GM21381 (cell line): ENCODE data around the gene ING3.

ENCODE experiments used
- ATAC-seq: cut with Tn5 transposase; IDR thresholded peaks from one replicate; pipeline ENCODE4 v1.9.1; 2021; ENCODE audit warnings: mild to moderate bottlenecking, moderate library complexity; ENCODE audit not compliant: unreplicated experiment

Gene ING3

DNA sequence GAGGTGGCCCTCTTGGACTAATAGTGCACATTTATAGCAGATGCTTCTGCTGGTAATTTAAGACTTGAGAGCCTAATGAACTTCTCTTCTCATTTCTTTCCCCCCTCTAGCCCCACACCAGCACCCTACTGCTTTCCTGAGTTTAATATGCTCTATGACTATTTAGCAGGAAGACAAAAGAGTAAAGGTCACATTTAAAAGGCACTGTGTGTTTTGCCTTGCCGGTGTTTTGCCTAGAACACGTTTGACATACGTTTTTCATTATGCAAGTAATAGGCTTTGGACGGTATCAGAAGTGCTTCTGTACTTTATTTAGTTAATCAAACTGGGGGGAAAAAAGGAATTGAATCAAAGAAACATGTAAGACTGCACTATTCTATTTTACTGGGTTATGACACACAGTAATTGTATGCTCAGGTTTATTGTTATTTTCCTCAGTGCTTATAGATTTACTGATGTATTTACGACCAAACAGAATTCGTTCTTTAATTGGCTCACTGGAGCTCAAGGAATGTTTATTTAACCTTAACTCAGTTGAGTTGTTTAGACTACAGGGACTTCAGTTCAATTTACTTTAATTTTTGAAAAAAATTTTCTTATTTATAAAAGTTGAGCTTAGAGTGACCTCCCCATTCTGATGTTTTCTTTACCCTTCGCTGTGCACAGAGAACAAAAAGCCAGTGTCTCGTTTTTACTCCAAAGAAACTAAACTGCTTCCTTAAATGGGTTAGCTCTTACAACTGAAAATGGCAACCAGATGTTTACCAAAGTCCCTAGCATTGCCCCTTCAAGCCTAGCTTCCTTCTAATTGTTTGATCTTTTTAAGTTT lies 73.3 kb downstream of the ING3 start:
- ATAC-seq: no peak

- no peak for ATAC-seq
These were observed 74.0 kb downstream of the ING3 start for GRCh38 chr7:121024611-121025010.

- ATAC-seq: no peak
These were observed 75.6 kb downstream of the ING3 start for GRCh38 chr7:121026159-121026558.

- no peak for ATAC-seq
These were observed 76.1 kb downstream of the ING3 start for GRCh38 chr7:121026577-121027111.
